Measurements from ENCODE around the gene GFY. TPM values are rescaled to one million over a fixed set of nuclear protein-coding genes. Genes with fewer than 3 reads are reported as not detected.
A peak's percentile ranks its signal among the peaks of the same experiment; 100 is the strongest.

Gene GFY
- total and polyA plus RNA-seq, 2 donors (not counting 1 experiment from before 2014, with no cell fraction given): not detected

GRCh38 chr19:49433240-49433901, 8.2 kb downstream of the GFY start:
- ATAC-seq (ENCODE audit: low read depth) (no peak), DNase-seq (peak; percentile 38)
- peak overlapping the region; percentile 17 for H3K9ac ChIP-seq (ENCODE audit: low read length)
- H4K20me1 ChIP-seq (ENCODE audit: control insufficient read depth, insufficient read depth, low read length, poor library complexity, severe bottlenecking): no peaks in the 10 kb centered on the region
- peak overlapping the region; percentile 61 for H3K4me2 ChIP-seq (replicated peaks; ENCODE audit: low read depth, low read length, poor library complexity, severe bottlenecking)
- no peaks in the 10 kb centered on the region for H3K79me2 ChIP-seq (ENCODE audit: control insufficient read depth, insufficient read depth, low read length)
- ChIA-PET POLR2A (interaction anchor here (0.6 to 0.9 kb wide), 2 partner anchors 24 to 66 kb away, joined by 3 to 6 read pairs; no protein-coding TSS in a partner anchor), CTCF (interaction anchor here (1.0 to 1.4 kb wide), 2 partner anchors 37 to 42 kb away, joined by 3 to 4 read pairs; no protein-coding TSS in a partner anchor)
- Mint-ChIP-seq H3K27ac (peak overlapping the region; percentile 6), H3K4me3 (peak overlapping the region; percentile 39), H3K9me3 (ENCODE audit: insufficient read depth) (no peaks in the 10 kb centered on the region), H3K4me1 (peaks cover 45% of the 10 kb centered on the region), H3K27me3 (peaks cover 74% of the 10 kb centered on the region)
- intact Hi-C loops (cut with micrococcal nuclease): no loop called here
- peak overlapping the region; percentile 32 for H2AFZ ChIP-seq (ENCODE audit: insufficient read depth, low read depth, low read length, poor library complexity, severe bottlenecking)
- H3K36me3 ChIP-seq (replicated peaks in 1 of 2; ENCODE audit: control extremely low read depth in 1 of 2, control insufficient read depth in 1 of 2, extremely low read depth in 1 of 2, insufficient read depth in 2 of 2, low read length in 1 of 2): no peaks in the 10 kb centered on the region
- no peak overlapping the region for H3K4me3 ChIP-seq (ENCODE audit: control extremely low read depth in 1 of 5, extremely low read depth in 1 of 5, insufficient read depth in 1 of 5, low read depth in 2 of 5, low read length in 4 of 5)
- TF ChIP-seq EZH2 (IDR thresholded peaks at IDR 0.05; ENCODE audit: borderline replicate concordance, insufficient read depth, low read depth, low read length, poor library complexity, severe bottlenecking): no peak
- TF ChIP-seq CTCF (IDR thresholded peaks at IDR 0.05): no peak
- H3K9me3 ChIP-seq (ENCODE audit: control extremely low read depth in 1 of 3, control insufficient read depth in 2 of 3, insufficient read depth in 1 of 3, low read length in 2 of 3): peaks cover 0 to 63% (median 4%) of the 10 kb centered on the region in 3 donors
- peaks cover 41 to 44% of the 10 kb centered on the region in 2 donors for H3K4me1 ChIP-seq (ENCODE audit: control insufficient read depth in 2 of 2, insufficient read depth in 2 of 2, low read length in 2 of 2)
- H3K27me3 ChIP-seq (replicated peaks in 1 of 4; ENCODE audit: control extremely low read depth in 1 of 4, control insufficient read depth in 3 of 4, insufficient read depth in 4 of 4, low read length in 3 of 4): peaks cover 0 to 98% (median 64%) of the 10 kb centered on the region in 4 experiments
- no peak overlapping the region for H3K27ac ChIP-seq (ENCODE audit: low read length in 2 of 2)
- WGBS (ENCODE audit: insufficient coverage): 23% methylated on average over 27 of the region's 31 CpGs

Measured in B cell (primary cell).